ENCODE data around the gene A2ML1.
"Not testable (repeated sequence)": the region's sequence is repeated elsewhere in the genome, so short reads cannot be mapped to it uniquely, and the experiment has no call there.

A2ML1 gene

DNA sequence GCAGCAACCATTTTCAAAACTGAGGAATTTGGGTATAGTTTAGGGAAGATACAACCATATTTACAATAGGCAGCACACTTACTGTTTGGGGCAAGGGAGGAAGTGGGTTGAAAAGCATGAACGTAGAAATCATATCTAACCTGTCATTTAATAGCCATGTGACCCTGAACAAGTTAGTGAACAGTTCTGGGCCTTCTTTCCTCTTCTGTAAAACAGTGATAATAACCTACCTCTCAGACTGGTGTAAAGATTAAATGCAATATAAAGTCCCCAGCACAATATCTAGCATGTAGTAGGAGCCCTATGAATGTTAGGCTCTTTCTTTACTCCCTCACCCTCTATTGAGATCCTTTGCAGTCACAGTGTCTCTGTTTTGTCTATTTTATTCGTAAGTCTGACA is 33.5 kb downstream of the A2ML1 start:
- DNase-seq (ENCODE audit: low spot score): no peak

DNA sequence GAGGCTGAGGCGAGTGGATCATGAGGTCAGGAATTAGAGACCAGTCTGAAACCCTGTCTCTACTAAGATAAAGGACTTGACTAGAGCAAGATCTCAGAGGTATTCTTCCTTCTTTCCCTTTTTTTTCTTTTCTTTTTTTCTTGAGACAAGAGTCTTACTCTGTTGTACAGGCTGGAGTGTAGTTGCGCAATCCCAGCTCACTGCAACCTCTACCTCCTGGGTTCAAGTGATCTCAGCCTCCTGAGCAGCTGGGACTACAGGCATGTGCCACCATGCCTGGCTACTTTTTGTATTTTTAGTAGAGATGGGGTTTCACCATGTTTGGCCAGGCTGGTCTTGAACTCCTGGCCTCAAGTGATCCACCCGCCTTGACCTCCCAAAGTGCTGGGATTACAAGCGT is 37.0 kb downstream of the A2ML1 start:
- DNase-seq (ENCODE audit: low spot score): not testable (repeated sequence)

DNA sequence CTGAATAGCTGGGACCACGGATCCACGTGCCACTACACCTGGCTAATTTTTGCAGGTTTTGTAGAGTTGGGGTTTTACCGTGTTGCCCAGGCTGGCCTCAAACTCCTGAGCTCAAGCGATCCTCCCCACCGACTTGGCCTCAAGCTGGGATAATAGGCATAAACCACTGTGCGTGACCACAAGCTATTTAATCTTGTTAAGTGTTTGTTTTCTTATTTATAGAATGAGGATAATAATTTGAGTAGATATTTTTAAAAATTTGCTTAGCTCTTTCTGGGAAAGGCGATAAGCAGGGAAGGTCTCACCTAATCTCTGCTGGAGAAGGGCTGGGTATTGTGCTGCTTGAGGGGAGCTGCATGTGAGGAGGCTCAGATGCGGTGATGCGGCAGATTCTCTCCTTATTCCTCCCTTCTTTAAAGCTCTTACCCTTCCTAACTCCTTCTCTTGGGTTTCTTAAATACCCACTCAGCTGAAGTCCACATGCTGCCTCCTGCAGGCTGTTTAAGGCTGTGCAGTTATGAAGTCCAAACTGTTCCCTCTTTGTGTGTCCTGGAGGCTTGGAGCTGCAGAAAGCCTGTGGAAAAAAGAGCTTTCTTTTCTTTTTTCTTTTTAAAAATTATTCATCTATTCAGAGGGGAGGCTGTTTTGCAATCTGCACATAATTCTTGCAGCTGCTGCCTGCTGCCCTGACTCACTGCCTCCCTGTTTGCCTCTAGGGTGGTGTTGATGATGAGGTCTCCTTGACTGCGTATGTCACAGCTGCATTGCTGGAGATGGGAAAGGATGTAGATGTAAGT is 37.9 kb downstream of the A2ML1 start:
- DNase-seq (ENCODE audit: low spot score): peak; percentile 35

DNA sequence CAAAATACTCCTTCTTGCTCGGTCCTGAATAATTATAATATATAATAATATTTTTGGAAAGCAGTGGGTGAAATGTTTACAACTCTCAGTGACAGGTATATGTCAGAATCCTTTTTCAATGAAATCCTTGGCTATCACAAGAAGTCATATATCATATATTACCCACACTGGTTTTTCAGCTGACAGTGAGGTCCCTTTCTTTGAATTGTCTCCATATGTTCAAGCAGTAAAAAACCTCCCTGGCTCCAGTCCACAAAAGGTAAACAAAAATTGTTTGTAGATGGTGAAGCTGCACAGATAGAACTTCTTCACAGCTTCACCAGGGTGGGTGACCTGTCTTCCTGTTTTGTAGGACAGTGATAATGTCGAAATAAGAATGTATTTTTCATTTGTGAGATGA is 44.0 kb downstream of the A2ML1 start:
- no peak for DNase-seq (ENCODE audit: low spot score)

DNA sequence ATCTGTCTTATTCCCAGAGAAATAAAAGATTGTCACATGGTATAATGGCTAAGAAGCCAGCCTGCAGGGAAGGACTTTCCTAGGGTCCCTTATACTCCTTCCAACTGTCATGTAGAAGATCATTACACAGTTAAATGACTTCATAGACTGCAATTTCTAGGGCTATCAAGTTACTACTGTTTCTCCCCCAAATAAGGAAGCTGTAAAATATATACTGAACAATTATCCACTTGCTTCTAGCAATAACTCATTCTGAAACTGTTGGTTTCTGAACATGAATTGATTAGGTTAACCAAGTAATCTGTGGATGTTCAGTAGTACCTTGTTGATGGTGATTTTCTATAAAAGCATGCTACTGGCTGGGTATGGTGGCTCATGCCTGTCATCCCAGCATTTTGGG is 44.6 kb downstream of the A2ML1 start:
- DNase-seq (ENCODE audit: low spot score): no peak

DNA sequence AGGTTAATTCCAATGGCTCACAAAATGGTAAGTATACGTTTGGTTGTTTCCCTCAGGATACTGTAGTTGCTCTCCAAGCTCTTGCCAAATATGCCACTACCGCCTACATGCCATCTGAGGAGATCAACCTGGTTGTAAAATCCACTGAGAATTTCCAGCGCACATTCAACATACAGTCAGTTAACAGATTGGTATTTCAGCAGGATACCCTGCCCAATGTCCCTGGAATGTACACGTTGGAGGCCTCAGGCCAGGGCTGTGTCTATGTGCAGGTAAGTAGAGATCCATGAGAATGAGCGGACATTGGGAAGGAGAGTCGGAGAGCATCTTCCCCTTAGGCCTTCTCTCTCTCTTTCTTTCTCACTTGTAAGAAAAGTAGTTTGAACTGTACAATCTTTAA is 45.4 kb downstream of the A2ML1 start:
- no peak for DNase-seq (ENCODE audit: low spot score)

DNA sequence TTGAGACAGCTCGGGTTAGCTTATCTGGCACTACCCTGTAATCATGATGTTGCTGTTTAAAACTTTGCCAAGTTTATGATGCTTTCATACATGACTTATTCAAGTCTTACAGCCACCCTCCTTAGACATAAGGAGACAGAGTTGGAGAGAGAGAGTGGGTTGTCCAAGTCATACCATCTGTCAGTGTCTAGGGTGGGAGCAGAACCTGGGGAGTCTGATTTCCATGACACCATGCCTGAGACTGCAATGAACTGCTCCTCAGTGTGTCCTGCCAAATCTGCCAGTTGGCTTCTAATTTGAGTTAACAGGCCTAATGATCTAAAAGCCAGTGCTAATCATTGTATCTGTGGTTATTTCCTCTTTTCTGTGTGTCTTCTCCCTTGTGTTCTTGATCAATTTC is 48.2 kb downstream of the A2ML1 start:
- no peak for DNase-seq (ENCODE audit: low spot score)

DNA sequence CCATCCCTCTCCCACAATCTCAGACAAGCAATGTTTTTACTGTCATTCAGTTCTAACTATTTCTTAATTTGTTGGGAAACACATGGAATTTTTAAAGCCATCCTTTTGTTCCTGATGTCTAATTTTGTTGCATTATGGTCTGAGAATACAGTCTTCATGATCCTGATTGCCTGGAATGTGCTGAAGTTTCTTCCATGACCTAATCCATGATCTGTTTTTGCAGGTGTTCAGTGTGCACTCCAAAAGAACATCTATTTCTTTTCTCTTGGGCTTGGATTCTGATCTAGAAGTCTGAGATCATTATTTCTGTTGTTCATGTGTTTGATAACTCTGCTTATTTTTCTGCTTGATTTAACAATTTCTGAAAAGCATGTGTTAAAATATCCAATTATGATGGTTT is 48.6 kb downstream of the A2ML1 start:
- DNase-seq (ENCODE audit: low spot score): no peak

DNA sequence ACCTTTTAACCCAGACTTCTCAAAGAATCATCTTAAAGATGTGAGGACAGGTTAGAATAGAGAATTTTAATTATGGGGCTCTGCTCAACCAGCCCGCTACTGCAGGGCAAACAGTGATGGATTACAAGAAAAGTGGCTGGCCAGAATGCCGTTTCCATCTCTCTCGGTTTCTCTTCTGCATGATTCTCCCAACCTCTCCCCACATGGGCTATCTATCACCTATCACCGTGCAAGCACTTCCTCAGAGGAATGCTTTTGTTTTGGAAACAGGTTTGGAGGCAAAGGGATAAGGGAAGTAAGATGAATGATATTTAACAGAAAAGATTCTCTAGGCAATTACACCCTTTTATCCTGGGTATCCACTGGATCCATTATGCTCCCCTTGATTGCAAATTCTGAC is 54.5 kb downstream of the A2ML1 start:
- DNase-seq (ENCODE audit: low spot score): no peak

DNA sequence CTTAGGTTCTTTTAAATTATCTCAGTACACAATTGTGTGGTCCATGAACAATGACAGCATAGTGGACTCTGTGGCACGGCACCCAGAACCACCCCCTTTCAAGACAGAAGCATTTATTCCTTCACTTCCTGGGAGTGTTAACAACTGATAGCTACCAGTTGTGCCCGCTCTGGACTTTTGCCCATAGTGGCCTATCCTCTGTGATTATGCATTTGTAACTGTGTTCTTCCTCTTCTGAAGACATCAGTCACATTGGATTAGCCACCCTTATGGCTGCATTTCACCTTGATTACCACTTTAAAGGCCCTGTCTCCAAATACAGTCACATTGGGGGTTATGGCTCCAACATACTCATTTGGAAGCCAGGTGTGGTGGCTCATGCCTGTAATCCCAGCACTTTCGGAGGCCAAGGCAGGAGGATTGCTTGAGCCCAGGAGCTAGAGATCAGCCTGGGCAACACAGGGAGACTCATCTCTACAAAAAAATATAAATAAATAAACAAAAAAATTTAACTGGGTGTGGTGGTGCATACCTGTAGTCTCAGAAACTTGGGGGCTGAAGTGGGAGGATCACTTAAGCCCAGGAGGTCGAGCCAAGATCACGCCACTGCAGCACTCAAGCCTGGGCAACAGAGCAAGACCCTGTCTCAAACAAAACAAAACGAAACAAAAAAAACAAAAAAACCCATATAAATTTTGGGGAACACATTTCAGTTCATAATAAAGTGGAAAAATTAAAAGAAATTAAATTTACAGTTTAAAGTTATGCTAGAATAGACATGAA is 64.3 kb downstream of the A2ML1 start:
- DNase-seq (ENCODE audit: low spot score): no peak

DNA sequence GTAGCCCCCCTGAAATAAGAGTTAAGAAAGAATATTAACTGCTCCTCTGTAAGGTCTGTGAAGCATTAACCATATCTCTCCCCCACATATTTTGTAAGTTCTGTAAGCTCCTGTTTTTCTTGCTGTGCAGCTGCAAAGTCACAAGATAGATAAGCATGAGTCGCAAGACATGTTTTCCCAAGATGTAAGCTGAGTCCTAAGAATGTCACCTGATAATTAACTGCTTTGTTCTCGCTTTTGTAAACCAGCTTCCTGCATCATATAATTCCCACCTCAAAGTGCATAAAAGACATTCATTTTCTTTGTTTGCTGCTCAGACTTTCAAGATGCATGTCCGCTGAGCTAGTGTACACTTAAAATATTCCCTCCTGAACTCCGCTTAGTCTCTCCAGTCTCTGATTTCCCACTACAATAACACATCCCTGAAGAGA is 64.9 kb downstream of the A2ML1 start:
- DNase-seq (ENCODE audit: low spot score): no peak

DNA sequence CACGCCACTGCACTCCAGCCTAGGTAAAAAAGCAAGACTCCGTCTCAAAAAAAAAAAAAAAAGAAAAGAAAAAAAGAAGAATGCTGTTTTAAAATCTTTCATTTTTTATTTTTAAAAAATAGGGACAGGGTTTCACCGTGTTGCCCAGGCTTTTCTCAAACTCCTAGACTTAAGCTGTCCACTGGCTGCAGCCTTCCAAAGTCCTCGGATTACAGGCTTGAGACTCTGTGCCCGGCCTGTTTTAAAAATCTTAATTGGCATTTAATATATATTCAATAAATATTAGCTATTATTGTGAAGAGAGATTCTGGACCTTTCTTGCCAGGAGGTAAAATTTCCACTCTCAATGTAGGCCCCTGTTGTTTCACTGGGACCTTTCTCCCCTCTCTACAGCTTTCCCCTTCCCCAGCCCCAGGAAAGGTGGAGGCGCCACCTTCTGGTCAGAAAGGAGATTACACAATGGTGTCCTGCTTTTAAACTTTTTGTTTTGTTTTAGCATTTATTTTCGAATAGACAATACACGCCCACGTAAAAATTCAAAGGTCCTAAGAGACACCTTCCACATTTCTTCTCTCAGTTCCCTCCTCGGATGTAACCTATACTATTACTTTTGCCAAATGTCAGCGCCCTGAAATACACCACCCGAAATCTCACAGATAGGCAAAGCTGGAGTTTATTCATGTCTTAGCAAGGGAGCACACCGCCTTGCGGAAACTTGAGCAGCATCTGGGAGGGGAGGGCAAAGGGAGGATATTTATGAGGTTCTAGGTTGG is 68.1 kb downstream of the A2ML1 start:
- DNase-seq (ENCODE audit: low spot score): peak; percentile 33

DNA sequence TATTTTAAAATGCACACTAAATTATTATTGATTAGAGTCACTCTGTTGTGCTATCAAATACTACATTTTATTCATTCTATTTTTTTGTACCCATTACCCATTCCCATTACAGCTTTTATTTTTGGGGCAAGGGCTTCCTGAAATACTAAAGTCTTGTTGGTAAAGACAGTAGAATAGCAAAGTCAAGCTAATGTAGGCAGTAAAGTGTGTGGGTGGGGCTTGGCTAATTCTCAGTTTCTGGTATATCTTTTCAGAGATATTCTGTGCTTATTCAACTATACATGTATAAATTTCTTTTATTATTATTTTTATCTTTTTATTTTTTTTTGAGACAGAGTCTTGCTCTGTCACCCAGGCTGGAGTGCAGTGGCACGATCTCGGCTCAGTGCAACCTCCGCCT is 69.6 kb downstream of the A2ML1 start:
- no peak for DNase-seq (ENCODE audit: low spot score)

DNA sequence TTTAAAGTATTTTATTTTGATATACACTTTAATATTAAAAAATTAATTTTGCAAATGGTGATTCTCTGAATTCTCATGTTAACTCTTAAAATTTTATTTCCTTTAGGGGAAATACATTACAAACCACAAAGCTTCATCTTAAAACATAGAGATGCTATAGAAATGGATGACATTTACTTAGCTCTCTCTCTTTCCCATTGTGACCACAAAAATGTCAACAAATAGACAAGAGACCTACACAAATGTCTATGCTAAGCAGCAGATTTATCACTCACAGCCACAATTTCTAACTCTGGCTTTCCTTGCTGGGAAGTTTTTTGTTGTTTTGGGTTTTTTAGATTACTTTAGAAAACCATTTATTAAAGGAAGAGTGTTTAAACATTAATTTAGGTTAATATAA is 72.0 kb downstream of the A2ML1 start:
- DNase-seq (ENCODE audit: low spot score): no peak

DNA sequence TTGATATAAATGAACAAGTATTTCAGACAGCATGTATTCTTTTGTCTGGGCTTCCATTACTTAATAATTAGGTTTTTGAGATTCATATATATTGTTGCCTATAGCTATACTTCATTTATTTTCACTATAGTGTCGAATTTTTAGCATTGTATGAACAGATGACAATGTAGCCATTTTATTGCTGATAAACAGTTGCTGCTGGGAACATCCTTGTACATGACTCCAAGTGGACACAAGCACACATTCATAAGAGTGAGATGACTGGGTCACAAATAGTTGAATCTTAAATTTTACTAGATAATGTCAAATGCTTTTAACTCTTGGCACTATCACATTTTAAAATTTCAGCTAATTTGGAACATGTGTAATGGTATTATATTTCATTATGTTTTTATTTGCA is 72.6 kb downstream of the A2ML1 start:
- no peak for DNase-seq (ENCODE audit: low spot score)

DNA sequence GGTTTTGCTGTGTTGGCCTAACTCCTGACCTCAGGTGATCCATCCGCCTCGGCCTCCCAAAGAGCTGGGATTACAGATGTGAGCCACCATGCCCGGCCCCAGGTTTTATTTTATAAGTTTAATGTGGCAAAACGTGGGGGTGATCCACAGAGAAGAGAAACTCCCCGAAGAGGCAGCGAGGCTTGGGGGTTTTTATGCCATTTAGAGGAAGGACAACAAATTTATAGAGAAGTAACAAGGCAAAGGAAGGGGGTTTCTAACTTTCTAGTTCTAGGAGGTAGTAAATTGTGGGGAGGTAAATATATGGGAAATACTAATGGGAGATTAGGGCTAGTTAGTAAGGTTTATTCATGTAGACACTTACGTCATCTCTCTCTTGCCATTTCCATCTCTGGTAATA is 74.7 kb downstream of the A2ML1 start:
- DNase-seq (ENCODE audit: low spot score): no peak

DNA sequence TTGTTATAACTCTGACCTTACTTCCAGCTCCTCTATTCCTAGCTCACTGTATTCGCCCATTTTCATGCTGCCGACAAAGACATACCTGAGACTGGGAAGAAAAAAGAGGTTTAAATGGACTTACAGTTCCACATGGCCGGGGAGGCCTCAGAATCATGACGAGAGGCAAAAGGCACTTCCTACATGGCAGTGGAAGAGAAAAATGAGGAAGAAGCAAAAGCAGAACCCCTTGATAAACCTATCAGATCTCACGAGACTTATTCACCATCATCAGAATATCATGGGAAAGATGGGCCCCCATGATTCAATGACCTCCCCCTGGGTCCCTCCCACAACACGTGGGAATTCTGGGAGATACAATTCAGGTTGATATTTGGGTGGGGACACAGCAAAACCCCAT is 77.4 kb downstream of the A2ML1 start:
- no peak for DNase-seq (ENCODE audit: low spot score)

DNA sequence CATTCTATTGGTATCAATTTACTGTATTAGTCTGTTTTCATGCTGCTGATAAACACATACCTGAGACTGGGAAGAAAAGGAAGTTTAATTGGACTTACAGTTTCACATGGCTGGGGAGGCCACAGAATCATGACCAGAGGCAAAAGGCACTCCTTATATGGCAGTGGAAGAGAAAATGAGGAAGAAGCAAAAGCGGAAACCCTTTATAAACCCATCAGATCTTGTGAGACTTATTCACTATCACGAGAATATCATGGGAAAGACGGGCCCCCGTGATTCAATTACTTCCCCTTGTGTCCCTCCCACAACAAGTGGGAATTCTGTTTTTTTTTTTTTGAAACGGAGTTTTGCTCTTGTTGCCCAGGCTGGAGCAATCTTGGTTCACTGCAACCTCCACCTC is 80.3 kb downstream of the A2ML1 start:
- DNase-seq (ENCODE audit: low spot score): peak; percentile 29

DNA sequence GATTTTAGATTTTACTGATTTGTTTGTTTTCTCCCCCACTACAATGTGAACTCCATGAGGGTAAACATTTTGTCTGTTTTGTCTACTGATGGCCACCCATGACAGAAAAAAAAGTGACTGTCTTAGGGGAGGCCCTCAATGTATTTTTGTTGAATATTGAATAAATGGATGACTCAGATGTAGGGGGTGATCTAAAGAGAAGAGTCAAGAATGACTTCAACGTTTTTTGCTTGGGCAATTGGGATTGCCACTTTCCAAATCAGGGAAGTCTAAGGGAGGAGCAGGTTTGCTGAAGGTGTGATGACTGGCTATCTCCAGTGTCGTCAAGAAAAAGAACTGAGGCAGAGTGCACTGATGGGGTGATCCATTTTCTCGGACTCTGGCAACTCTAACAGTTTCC is 81.2 kb downstream of the A2ML1 start:
- no peak for DNase-seq (ENCODE audit: low spot score)

DNA sequence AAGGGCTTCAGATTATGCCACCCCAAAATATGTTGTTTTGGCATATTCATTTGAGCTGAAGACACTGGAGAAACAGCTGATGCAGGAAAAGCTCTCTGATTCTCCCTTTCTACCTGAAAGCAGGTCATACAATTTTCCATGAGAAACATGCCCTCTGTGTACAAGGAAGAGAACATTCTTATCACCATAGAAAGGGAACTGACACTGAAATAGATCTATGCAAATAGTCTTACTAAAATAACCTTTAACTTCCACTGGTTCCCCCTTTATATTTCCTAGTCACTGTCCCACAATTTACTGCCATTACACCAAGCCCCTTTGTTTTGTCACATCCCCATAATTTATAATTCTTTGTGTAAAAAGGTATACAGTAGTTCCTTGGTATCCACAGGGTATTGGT is 82.2 kb downstream of the A2ML1 start:
- DNase-seq (ENCODE audit: low spot score): no peak

DNA sequence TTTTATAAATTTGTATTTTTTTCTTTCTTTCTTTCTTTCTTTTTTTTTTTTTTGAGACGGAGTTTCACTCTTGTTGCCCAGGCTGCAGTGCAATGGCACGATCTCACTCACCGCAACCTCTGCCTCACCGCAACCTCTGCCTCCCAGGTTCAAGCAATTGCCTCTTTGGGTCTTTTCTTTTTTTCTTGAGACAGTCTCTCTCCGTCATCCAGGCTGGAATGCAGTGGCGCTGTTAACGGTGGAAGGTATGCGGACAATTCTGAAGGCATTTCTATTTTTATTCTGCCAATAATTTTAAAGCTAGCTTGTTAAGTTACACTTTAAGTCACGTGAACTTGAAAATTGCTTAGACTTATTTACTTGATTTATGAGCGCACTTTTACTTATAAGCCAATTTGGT is 83.1 kb downstream of the A2ML1 start:
- no peak for DNase-seq (ENCODE audit: low spot score)

DNA sequence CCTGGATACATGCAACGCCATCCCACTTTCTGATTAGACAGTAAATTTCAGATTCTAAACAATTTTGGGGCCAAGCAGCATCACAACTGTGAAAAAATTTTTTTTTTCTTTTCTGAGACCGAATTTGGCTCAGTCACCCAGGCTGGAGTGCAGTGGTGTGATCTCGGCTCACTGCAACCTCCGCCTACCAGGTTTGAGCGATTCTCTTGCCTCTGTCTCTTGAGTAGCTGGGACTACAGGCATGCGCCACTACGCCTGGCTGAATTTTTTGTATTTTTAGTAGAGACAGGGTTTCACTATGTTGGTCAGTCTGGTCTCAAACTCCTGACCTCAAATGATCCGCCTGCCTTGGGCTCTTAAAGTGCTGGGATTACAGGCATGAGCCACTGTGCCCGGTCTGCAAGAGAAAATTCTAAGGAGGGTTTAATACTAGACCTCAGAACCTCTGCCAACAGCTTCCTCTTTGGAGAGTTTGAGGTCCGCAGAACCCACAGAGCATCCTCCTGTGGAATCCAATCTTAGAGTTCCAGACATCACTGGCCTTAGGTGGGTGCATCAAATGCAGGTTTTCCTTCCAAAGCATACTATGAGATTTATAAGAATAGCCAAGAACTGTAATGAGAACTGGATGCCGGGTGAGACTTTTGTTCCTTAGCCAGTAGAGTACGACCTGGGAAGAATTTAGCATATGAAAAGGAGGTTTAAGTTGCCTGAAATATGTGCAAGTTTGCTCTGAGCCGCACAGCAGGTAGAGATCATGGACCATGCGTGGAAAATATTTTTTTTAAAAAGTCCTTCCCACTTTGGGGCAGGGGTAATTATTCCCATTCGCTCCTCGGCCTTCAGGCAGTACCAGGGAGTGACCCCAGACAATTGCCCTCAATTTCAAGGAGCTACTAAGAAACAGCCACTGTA is 84.1 kb downstream of the A2ML1 start:
- DNase-seq (ENCODE audit: low spot score): no peak
